IMR-90 (cell line): ENCODE data around the gene ZBTB8A. TPM values are rescaled to one million over a fixed set of nuclear protein-coding genes. Genes with fewer than 3 reads are reported as not detected.

ENCODE experiments used
- ATAC-seq: fragments of 200-7000 bp; cut with Tn5 transposase; 2 replicates; pipeline ENCODE4 v1.9.1; 2020; ENCODE audit warnings: low read depth, mild to moderate bottlenecking, moderate library complexity
- BruUV-seq: library from RNA; stranded (reverse); fragments of 400-500 nt; replicated peaks from 2 replicates; lab custom pipeline; 2021; lab: Mats Ljungman, UMichigan
- CTCF ChIA-PET: fragments of 300-600 bp; formaldehyde crosslinking; extraction: SDS; loops from one replicate; lab custom pipeline; 2021; ENCODE audit warnings: antibody characterized with exemption; lab: Yijun Ruan, JAX
- POLR2A ChIA-PET: fragments of 300-600 bp; sonication (Branson Sonifier 250); formaldehyde crosslinking; loops from one replicate; lab custom pipeline; 2022; ENCODE audit warnings: antibody characterized with exemption; ENCODE audit not compliant: unreplicated experiment; lab: Charles Lee
- DNase-seq: peaks from one replicate; pipeline ENCODE4 v3.0.0; 2013
- H2AFZ ChIP-seq: replicated peaks from 2 replicates; pipeline ENCODE3; 2013; ENCODE audit warnings: low read length, mild to moderate bottlenecking; ENCODE audit not compliant: poor library complexity
- H2AK5ac ChIP-seq: 2 replicates; pipeline ENCODE4 v1.6.1; 2013; ENCODE audit warnings: low read depth, low read length, inconsistent platforms
- H2AK9ac ChIP-seq: replicated peaks from 2 replicates; pipeline ENCODE3; 2013; ENCODE audit warnings: mild to moderate bottlenecking, low read depth, low read length, moderate library complexity; ENCODE audit not compliant: poor library complexity
- H2BK120ac ChIP-seq: 2 replicates; pipeline ENCODE4 v1.6.1; 2013; ENCODE audit warnings: low read depth, low read length, inconsistent platforms
- H2BK15ac ChIP-seq: 3 replicates; pipeline ENCODE4 v1.6.1; 2013; ENCODE audit warnings: low read depth, low read length, inconsistent platforms
- H2BK20ac ChIP-seq: 2 replicates; pipeline ENCODE4 v1.6.1; 2013; ENCODE audit warnings: low read depth, mild to moderate bottlenecking, inconsistent platforms, low read length, moderate library complexity
- H2BK5ac ChIP-seq: 2 replicates; pipeline ENCODE4 v1.6.1; 2013; ENCODE audit warnings: mild to moderate bottlenecking, low read depth, low read length, inconsistent platforms; ENCODE audit not compliant: poor library complexity, severe bottlenecking
- H3K14ac ChIP-seq: replicated peaks from 2 replicates; pipeline ENCODE4 v1.6.1; 2013; ENCODE audit warnings: low read depth, low read length, inconsistent platforms
- H3K18ac ChIP-seq: 2 replicates; pipeline ENCODE4 v1.6.1; 2013; ENCODE audit warnings: low read depth, low read length, control low read depth
- H3K23ac ChIP-seq: 2 replicates; pipeline ENCODE4 v1.6.1; 2013; ENCODE audit warnings: low read depth, low read length, inconsistent platforms
- H3K27ac ChIP-seq: 2 replicates; pipeline ENCODE4 v1.5.1; 2013; ENCODE audit warnings: mild to moderate bottlenecking, control low read depth, low read length; ENCODE audit not compliant: insufficient read depth
- H3K27me3 ChIP-seq: 2 replicates; pipeline ENCODE4 v1.6.1; 2013; ENCODE audit warnings: low read length; ENCODE audit not compliant: control insufficient read depth, insufficient read depth
- H3K36me3 ChIP-seq: 2 replicates; pipeline ENCODE4 v1.6.1; 2013; ENCODE audit warnings: low read length, mixed read lengths; ENCODE audit not compliant: control insufficient read depth, insufficient read depth
- H3K4ac ChIP-seq: 2 replicates; pipeline ENCODE4 v1.6.1; 2013; ENCODE audit warnings: low read depth, low read length, inconsistent platforms
- H3K4me1 ChIP-seq: 2 replicates; pipeline ENCODE4 v1.6.1; 2013; ENCODE audit warnings: low read length, mixed read lengths; ENCODE audit not compliant: control insufficient read depth, insufficient read depth
- H3K4me2 ChIP-seq: 2 replicates; pipeline ENCODE4 v1.6.1; 2013; ENCODE audit warnings: low read depth, mild to moderate bottlenecking, control low read depth, low read length, moderate library complexity
- H3K4me3 ChIP-seq: 2 replicates; pipeline ENCODE4 v1.5.1; 2013; ENCODE audit warnings: low read depth, mild to moderate bottlenecking, control low read depth, low read length, moderate library complexity; ENCODE audit not compliant: insufficient read depth
- H3K56ac ChIP-seq: 2 replicates; pipeline ENCODE4 v1.6.1; 2013; ENCODE audit warnings: low read length, inconsistent platforms; ENCODE audit not compliant: insufficient read depth; ENCODE audit errors: extremely low read depth
- H3K79me1 ChIP-seq, 2 experiments: 2 replicates each; pipeline ENCODE4 v1.6.1; 2013; ENCODE audit warnings: low read length in 2 of 2, inconsistent platforms in 1 of 2, low read depth in 1 of 2
- H3K9ac ChIP-seq: 2 replicates; pipeline ENCODE4 v1.6.1; 2013; ENCODE audit warnings: low read depth, low read length, control low read depth
- H3K9me1 ChIP-seq: 2 replicates; pipeline ENCODE4 v1.6.1; 2013; ENCODE audit warnings: low read length, inconsistent platforms; ENCODE audit not compliant: insufficient read depth
- H3K9me3 ChIP-seq: 2 replicates; pipeline ENCODE4 v1.6.1; 2013; ENCODE audit warnings: low read length; ENCODE audit not compliant: control insufficient read depth, insufficient read depth
- H4K20me1 ChIP-seq: 2 replicates; pipeline ENCODE4 v1.6.1; 2013; ENCODE audit warnings: low read length, inconsistent platforms; ENCODE audit not compliant: insufficient read depth
- H4K5ac ChIP-seq: 2 replicates; pipeline ENCODE4 v1.6.1; 2013; ENCODE audit warnings: mild to moderate bottlenecking, low read depth, low read length, control low read depth
- H4K8ac ChIP-seq, 2 experiments: 2 replicates each; pipeline ENCODE4 v1.6.1; 2013; ENCODE audit warnings: low read depth in 2 of 2, low read length in 2 of 2, control low read depth in 1 of 2, inconsistent platforms in 1 of 2
- H4K91ac ChIP-seq: 2 replicates; pipeline ENCODE4 v1.6.1; 2013; ENCODE audit warnings: low read depth, low read length, inconsistent platforms; ENCODE audit not compliant: insufficient read depth
- BHLHE40 ChIP-seq: fragments of 150-350 bp; IDR thresholded peaks from 2 replicates; pipeline ENCODE4 v1.6.1; 2016; ENCODE audit warnings: mild to moderate bottlenecking, low read depth, low read length
- CHD1 ChIP-seq: IDR thresholded peaks from 2 replicates; pipeline ENCODE4 v1.6.1; 2012; ENCODE audit warnings: low read depth, low read length, improper control_type of control experiment
- MAFK ChIP-seq: IDR thresholded peaks from 2 replicates; pipeline ENCODE4 v1.6.1; 2012; ENCODE audit warnings: low read depth, low read length, improper control_type of control experiment
- MAZ ChIP-seq: IDR thresholded peaks from 2 replicates; pipeline ENCODE4 v1.6.1; 2012; ENCODE audit warnings: low read depth, mild to moderate bottlenecking, low read length, improper control_type of control experiment, moderate library complexity, borderline replicate concordance
- MXI1 ChIP-seq: IDR thresholded peaks from 2 replicates; pipeline ENCODE4 v1.6.1; 2012; ENCODE audit warnings: low read depth, mild to moderate bottlenecking, low read length, moderate library complexity, borderline replicate concordance
- POLR2A ChIP-seq: IDR thresholded peaks from 2 replicates; pipeline ENCODE4 v1.6.1; 2012; ENCODE audit warnings: mild to moderate bottlenecking, low read depth, low read length
- RFX5 ChIP-seq: IDR thresholded peaks from 2 replicates; pipeline ENCODE4 v1.8.0; 2012; ENCODE audit warnings: low read depth, mild to moderate bottlenecking, low read length, moderate library complexity
- WGBS, 2 experiments: methylation state at CpG; one replicate each; pipeline versions ENCODE4 v1.1.5 to v1.1.7; 2013; ENCODE audit warnings: missing lambda C conversion rate in 2 of 2; ENCODE audit not compliant: insufficient read length in 1 of 2; ENCODE audit errors: extremely low coverage in 2 of 2; 5-methylcytosine and 5-hydroxymethylcytosine counted together
- dilution Hi-C: fragments of 300-500 bp; cut with HindIII; formaldehyde crosslinking; loops from one replicate; pipeline ENCODE4 v1.14.3; 2018; ENCODE audit warnings: low sequenced_read_pairs; ENCODE audit not compliant: unreplicated experiment
- in situ Hi-C: fragments of 300-500 bp; cut with MboI; formaldehyde crosslinking; loops from 3 replicates; pipeline ENCODE4 v1.14.3; 2019; ENCODE audit warnings: low sequenced_read_pairs, inconsistent platforms, mixed read lengths
- intact Hi-C: fragments of 100-400 bp; cut with micrococcal nuclease; formaldehyde crosslinking; loops from 2 replicates; pipeline ENCODE4 v1.10.0; 2022
- polyA plus RNA-seq, 3 experiments: library from polyadenylated mRNA; depleted of rRNA; stranded (reverse); fragments of >200 nt; gene quantifications; 2 replicates each; pipeline ENCODE4 v1.2.3, GENCODE V29; 2012; ENCODE audit warnings: low replicate concordance in 1 of 3
- total RNA-seq: library from RNA; depleted of rRNA; stranded (reverse); fragments of >200 nt; gene quantifications from 2 replicates; pipeline ENCODE4 v1.2.3, GENCODE V29; 2012
- TF ChIP-seq, protein P1 (sequence below): fragments of 150-350 bp; IDR thresholded peaks from 2 replicates; pipeline ENCODE4 v1.6.1; 2016; ENCODE audit warnings: low read depth, mild to moderate bottlenecking, low read length, moderate library complexity, borderline replicate concordance
- TF ChIP-seq, protein P2 (sequence below): conservative IDR thresholded peaks from 2 replicates; pipeline ENCODE4 v1.5.1; 2012; ENCODE audit warnings: mild to moderate bottlenecking, low read depth, low read length, improper control_type of control experiment

The ZBTB8A gene
- total and polyA plus RNA-seq, 2 of the 4 experiments (the other 2 are of a cell fraction), result 2.1 to 6.1 TPM

DNA sequence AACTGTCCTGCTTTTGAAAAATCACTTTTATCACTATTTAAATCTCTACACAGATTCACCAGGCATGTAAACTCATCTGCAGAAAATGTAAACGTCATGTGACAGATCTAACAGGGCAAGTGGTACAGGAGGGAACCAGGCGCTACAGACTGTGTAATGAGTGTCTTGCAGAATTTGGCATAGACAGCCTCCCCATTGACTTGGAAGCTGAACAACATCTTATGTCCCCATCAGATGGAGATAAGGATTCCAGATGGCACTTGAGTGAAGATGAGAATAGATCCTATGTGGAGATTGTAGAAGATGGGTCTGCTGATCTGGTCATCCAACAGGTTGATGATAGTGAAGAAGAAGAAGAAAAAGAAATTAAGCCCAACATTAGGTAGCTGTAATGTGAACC lies 60.8 kb downstream of the ZBTB8A start:
- Histone ChIP-seq H3K23ac (no peak overlapping the region), H2AK9ac (no peak overlapping the region), H3K27me3 (no peaks in the 10 kb centered on the region), H4K91ac (no peak overlapping the region), H3K27ac (no peak overlapping the region), H4K8ac (no peak overlapping the region), H3K9me3 (no peaks in the 10 kb centered on the region), H3K4me3 (no peak overlapping the region), H3K18ac (no peak overlapping the region), H3K56ac (no peak overlapping the region), H2BK120ac (no peak overlapping the region), H2BK20ac (no peak overlapping the region), H4K20me1 (no peaks in the 10 kb centered on the region), H3K4me2 (no peak overlapping the region), H3K4ac (no peak overlapping the region), H3K9me1 (no peaks in the 10 kb centered on the region), H3K9ac (no peak overlapping the region), H2BK5ac (no peak overlapping the region), H3K14ac (no peak overlapping the region), H2BK15ac (no peak overlapping the region), H2AK5ac (no peak overlapping the region), H3K36me3 (peaks cover 2% of the 10 kb centered on the region), H3K4me1 (no peaks in the 10 kb centered on the region), H3K79me1 (no peaks in the 10 kb centered on the region), H4K5ac (no peak overlapping the region), H2AFZ (no peak overlapping the region)
- dilution Hi-C loops, result no loop called here
- no TSS peak for BruUV-seq
- ATAC-seq (no peak), DNase-seq (peak; percentile 2)
- in situ Hi-C loops, result no loop called here
- ChIA-PET POLR2A (no interaction called here), CTCF (no interaction called here)
- WGBS, 2 experiments, result no CpG with 5 or more reads among the region's 2 CpGs
- intact Hi-C loops, result no loop called here
- TF ChIP-seq MXI1 (no peak), POLR2A (no peak), MAZ (no peak), MAFK (no peak), RFX5 (no peak), BHLHE40 (no peak), CHD1 (no peak)
- TF ChIP-seq, protein P1, sequence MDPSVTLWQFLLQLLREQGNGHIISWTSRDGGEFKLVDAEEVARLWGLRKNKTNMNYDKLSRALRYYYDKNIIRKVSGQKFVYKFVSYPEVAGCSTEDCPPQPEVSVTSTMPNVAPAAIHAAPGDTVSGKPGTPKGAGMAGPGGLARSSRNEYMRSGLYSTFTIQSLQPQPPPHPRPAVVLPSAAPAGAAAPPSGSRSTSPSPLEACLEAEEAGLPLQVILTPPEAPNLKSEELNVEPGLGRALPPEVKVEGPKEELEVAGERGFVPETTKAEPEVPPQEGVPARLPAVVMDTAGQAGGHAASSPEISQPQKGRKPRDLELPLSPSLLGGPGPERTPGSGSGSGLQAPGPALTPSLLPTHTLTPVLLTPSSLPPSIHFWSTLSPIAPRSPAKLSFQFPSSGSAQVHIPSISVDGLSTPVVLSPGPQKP, result no peak
- TF ChIP-seq, protein P2, sequence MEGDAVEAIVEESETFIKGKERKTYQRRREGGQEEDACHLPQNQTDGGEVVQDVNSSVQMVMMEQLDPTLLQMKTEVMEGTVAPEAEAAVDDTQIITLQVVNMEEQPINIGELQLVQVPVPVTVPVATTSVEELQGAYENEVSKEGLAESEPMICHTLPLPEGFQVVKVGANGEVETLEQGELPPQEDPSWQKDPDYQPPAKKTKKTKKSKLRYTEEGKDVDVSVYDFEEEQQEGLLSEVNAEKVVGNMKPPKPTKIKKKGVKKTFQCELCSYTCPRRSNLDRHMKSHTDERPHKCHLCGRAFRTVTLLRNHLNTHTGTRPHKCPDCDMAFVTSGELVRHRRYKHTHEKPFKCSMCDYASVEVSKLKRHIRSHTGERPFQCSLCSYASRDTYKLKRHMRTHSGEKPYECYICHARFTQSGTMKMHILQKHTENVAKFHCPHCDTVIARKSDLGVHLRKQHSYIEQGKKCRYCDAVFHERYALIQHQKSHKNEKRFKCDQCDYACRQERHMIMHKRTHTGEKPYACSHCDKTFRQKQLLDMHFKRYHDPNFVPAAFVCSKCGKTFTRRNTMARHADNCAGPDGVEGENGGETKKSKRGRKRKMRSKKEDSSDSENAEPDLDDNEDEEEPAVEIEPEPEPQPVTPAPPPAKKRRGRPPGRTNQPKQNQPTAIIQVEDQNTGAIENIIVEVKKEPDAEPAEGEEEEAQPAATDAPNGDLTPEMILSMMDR, result no peak
